Activated CD8-positive, alpha-beta T cell treated with anti-CD3 and anti-CD28 coated beads for 36 hours (primary cell): ENCODE results near the gene GLG1. TPM values are rescaled to one million over a fixed set of nuclear protein-coding genes. Genes with fewer than 3 reads are reported as not detected.
A peak's percentile ranks its signal among the peaks of the same experiment; 100 is the strongest.

ENCODE experiments used
- ATAC-seq: fragments of 200-7000 bp; cut with Tn5 transposase; one replicate; pipeline ENCODE4 v1.10.0; 2021; ENCODE audit warnings: mild to moderate bottlenecking, moderate library complexity
- CTCF ChIA-PET: fragments of 350-600 bp; sonication (Branson Sonifier 250); formaldehyde crosslinking; loops from one replicate; lab custom pipeline; 2021; ENCODE audit warnings: antibody characterized with exemption; lab: Charles Lee
- POLR2A ChIA-PET: fragments of 350-600 bp; sonication (Branson Sonifier 250); formaldehyde crosslinking; loops from one replicate; lab custom pipeline; 2021; ENCODE audit warnings: antibody characterized with exemption; lab: Charles Lee
- DNase-seq: peaks from one replicate; pipeline ENCODE4 v3.0.0-alpha.2; 2020
- H3K27ac Mint-ChIP-seq: one replicate; pipeline ENCODE4 v1.8.0; 2021; ENCODE audit warnings: mild to moderate bottlenecking, mixed read lengths
- H3K27me3 Mint-ChIP-seq: one replicate; pipeline ENCODE4 v1.8.0; 2021; ENCODE audit warnings: mixed read lengths
- H3K36me3 Mint-ChIP-seq: one replicate; pipeline ENCODE4 v1.8.0; 2021; ENCODE audit warnings: low read depth, mixed read lengths
- H3K4me1 Mint-ChIP-seq: one replicate; pipeline ENCODE4 v1.8.0; 2021; ENCODE audit warnings: low read depth, mixed read lengths
- H3K4me3 Mint-ChIP-seq: one replicate; pipeline ENCODE4 v1.8.0; 2021; ENCODE audit warnings: mild to moderate bottlenecking, moderate library complexity, mixed read lengths
- H3K9me3 Mint-ChIP-seq: one replicate; pipeline ENCODE4 v1.8.0; 2021; ENCODE audit warnings: mixed read lengths
- CTCF ChIP-seq: fragments of 200-600 bp; IDR thresholded peaks from one replicate; pipeline ENCODE4 v1.8.0; 2022; ENCODE audit warnings: antibody characterized with exemption, mild to moderate bottlenecking
- intact Hi-C: fragments of 100-400 bp; cut with micrococcal nuclease; formaldehyde crosslinking; loops from one replicate; pipeline ENCODE4 v1.10.0; 2022
- total RNA-seq, 2 experiments: library from RNA; stranded (reverse); gene quantifications; one replicate each; pipeline ENCODE4 v1.2.3, GENCODE V29; 2021

Gene GLG1
- total RNA-seq, 2 experiments from 2014 or later: 70.0 to 74.9 TPM

- no peak for TF ChIP-seq CTCF
- Mint-ChIP-seq H3K27ac (peak overlapping the region; percentile 87), H3K4me3 (no peak overlapping the region), H3K4me1 (peaks cover 40% of the 10 kb centered on the region), H3K9me3 (no peaks in the 10 kb centered on the region), H3K27me3 (no peaks in the 10 kb centered on the region), H3K36me3 (peaks cover 80% of the 10 kb centered on the region)
- POLR2A ChIA-PET: interaction anchor here (0.6 to 2.3 kb wide), 7 partner anchors 17 to 74 kb away, joined by 3 to 9 read pairs (median 5); partner anchors contain the start of genes GLG1 and RFWD3
- peak; percentile 52 for DNase-seq
- intact Hi-C loops: no loop called here
- no peak for ATAC-seq
- CTCF ChIA-PET: interaction anchor here (0.8 to 1.5 kb wide), 3 partner anchors 18 to 130 kb away, joined by 3 to 4 read pairs (median 4); no protein-coding TSS in a partner anchor
Measured at GRCh38 chr16:74625500-74626350, 18.8 kb upstream of the GLG1 start.

GRCh38 chr16:74623839-74624235 lies 16.9 kb upstream of the GLG1 start:
- ATAC-seq (no peak), DNase-seq (no peak)
- H3K36me3 Mint-ChIP-seq: peaks cover 73% of the 10 kb centered on the region
- intact Hi-C loops: no loop called here
- peak overlapping the region; percentile 5 for H3K27ac Mint-ChIP-seq
- CTCF ChIA-PET: interaction anchor here (1.0 to 1.2 kb wide), 3 partner anchors 8 to 125 kb away, joined by 3 to 4 read pairs (median 4); no protein-coding TSS in a partner anchor
- peaks cover 34% of the 10 kb centered on the region for H3K4me1 Mint-ChIP-seq
- POLR2A ChIA-PET: interaction anchor here (0.9 to 1.1 kb wide), 2 partner anchors 32 to 43 kb away, joined by 3 read pairs; partner anchors contain the start of gene RFWD3
- H3K4me3 Mint-ChIP-seq: no peak overlapping the region
- no peak for TF ChIP-seq CTCF
- no peaks in the 10 kb centered on the region for H3K9me3 Mint-ChIP-seq
- no peaks in the 10 kb centered on the region for H3K27me3 Mint-ChIP-seq

GRCh38 chr16:74623214-74623838 lies 16.4 kb upstream of the GLG1 start:
- no peak overlapping the region for H3K4me3 Mint-ChIP-seq
- ChIA-PET CTCF (interaction anchor here (0.7 to 1.4 kb wide), 14 partner anchors 10 to 313 kb away, joined by 3 to 10 read pairs (median 3); no protein-coding TSS in a partner anchor), POLR2A (interaction anchor here (0.9 to 1.2 kb wide), 3 partner anchors 10 to 43 kb away, joined by 3 read pairs; partner anchors contain the start of gene RFWD3)
- intact Hi-C loops: no loop called here
- peak overlapping the region; percentile 26 for H3K27ac Mint-ChIP-seq
- peaks cover 30% of the 10 kb centered on the region for H3K4me1 Mint-ChIP-seq
- ATAC-seq (no peak), DNase-seq (no peak)
- H3K9me3 Mint-ChIP-seq: no peaks in the 10 kb centered on the region
- TF ChIP-seq CTCF: peak; percentile 68
- H3K36me3 Mint-ChIP-seq: peaks cover 68% of the 10 kb centered on the region
- H3K27me3 Mint-ChIP-seq: no peaks in the 10 kb centered on the region

GRCh38 chr16:74622005-74622404 lies 15.1 kb upstream of the GLG1 start:
- ChIA-PET POLR2A (interaction anchor here (1.1 to 1.2 kb wide), 2 partner anchors 11 to 42 kb away, joined by 3 read pairs; no protein-coding TSS in a partner anchor), CTCF (interaction anchor here (0.7 to 1.4 kb wide), 6 partner anchors 11 to 157 kb away, joined by 3 to 10 read pairs (median 4); no protein-coding TSS in a partner anchor)
- ATAC-seq (no peak), DNase-seq (no peak)
- Mint-ChIP-seq H3K4me1 (peaks cover 27% of the 10 kb centered on the region), H3K27ac (no peak overlapping the region), H3K4me3 (no peak overlapping the region), H3K27me3 (no peaks in the 10 kb centered on the region), H3K9me3 (no peaks in the 10 kb centered on the region), H3K36me3 (peaks cover 57% of the 10 kb centered on the region)
- intact Hi-C loops: no loop called here
- TF ChIP-seq CTCF: no peak
